ENCODE measurements around the gene TULP4. TPM values are rescaled to one million over a fixed set of nuclear protein-coding genes. Genes with fewer than 3 reads are reported as not detected.
"Not testable (repeated sequence)": the region's sequence is repeated elsewhere in the genome, so short reads cannot be mapped to it uniquely, and the experiment has no call there.

TULP4 gene
- total RNA-seq, 1 experiment from 2014 or later: 21.5 TPM

DNA sequence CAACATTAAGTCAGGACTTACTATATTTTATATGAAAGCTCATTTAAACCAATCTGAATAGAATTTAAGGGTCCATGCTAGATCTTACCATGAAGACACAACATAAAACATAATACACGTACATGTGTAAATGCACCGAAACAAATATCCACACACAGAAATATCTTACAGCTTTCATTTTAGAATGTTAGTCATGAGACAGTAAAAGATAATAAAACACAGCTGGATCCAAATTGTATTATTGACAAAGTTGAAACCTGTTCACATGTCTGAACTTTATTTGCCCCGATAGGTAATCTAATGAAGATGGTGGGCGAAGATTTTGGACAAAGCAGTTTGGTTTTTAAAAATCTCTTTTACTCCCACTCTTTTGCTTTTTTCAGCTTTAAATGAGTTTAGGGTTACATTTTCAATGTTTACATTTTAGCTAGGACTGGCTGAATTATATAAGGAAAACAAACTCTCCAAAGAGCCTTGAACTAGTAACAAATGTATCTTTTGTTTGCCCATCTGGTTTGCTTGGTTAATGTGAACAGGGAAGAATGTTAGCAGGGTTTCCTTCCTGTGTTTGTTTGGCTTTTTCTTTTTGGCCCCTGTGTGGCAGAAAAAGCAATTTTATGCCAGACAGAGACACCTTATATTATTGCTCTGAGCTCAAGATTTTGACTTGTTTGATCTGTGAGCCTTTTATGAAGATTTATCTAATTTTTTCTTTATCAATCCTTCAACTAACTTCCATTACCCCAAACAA is 242.5 kb downstream of the TULP4 start:
- no peak for TF ChIP-seq CTCF (conservative IDR thresholded peaks at IDR 0.05; ENCODE audit: low read depth, low read length)
- no peak for TF ChIP-seq EZH2 (IDR thresholded peaks at IDR 0.05; ENCODE audit: low read length, unreplicated experiment)
- no peak for TF ChIP-seq EZH2phosphoT487 (IDR thresholded peaks at IDR 0.05; ENCODE audit: borderline replicate concordance, low read length)
- intact Hi-C loops (cut with micrococcal nuclease): no loop called here
- ATAC-seq (peak; percentile 32; the same call in 1 of the 2 replicates), DNase-seq (no peak)
- Histone ChIP-seq H3K9me3 (ENCODE audit: low read length) (no peaks in the 10 kb centered on the region), H3K27me3 (ENCODE audit: low read length) (no peaks in the 10 kb centered on the region), H3K9me2 (replicated peaks; ENCODE audit: low read length) (no peaks in the 10 kb centered on the region), H3K4me3 (ENCODE audit: low read length) (no peak overlapping the region), H3F3A (ENCODE audit: low read length, unreplicated experiment) (no peaks in the 10 kb centered on the region), H4K20me1 (ENCODE audit: low read length) (no peaks in the 10 kb centered on the region), H3K9ac (ENCODE audit: low read length) (no peak overlapping the region), H3K4me1 (ENCODE audit: insufficient read depth, low read length) (peaks cover 3% of the 10 kb centered on the region; the same call in 1 of the 2 replicates), H3K4me2 (ENCODE audit: low read length) (no peak overlapping the region), H3K27ac (ENCODE audit: low read length) (no peak overlapping the region), H3K36me3 (ENCODE audit: low read depth, low read length) (no peaks in the 10 kb centered on the region), H3K79me2 (ENCODE audit: low read length) (no peaks in the 10 kb centered on the region), H2AFZ (ENCODE audit: low read length) (no peak overlapping the region)
- ChIA-PET POLR2A (ENCODE audit: unreplicated experiment) (no interaction called here), CTCF (no interaction called here)
- BruUV-seq (replicated peaks): no TSS peak

DNA sequence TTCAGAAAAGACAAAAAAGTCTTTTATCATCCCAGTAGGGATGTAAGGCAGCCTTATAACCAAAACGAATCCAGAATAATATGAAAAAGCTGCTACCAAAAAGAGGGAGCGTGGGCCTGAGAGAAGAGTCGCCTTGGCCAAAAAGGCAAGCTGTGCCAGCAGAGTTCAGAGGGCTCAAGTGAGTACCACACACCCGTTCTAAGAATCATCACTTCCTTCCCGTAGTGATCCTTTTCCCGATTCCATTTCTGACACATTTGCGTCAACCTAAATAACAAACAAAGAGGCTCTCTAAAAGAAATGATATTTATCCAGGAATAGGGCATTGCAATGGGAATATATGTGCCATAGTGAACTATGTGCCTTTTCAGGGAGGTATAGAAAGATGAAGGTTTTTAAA is 243.8 kb downstream of the TULP4 start:
- TF ChIP-seq EZH2phosphoT487 (IDR thresholded peaks at IDR 0.05; ENCODE audit: borderline replicate concordance, low read length) (no peak), CTCF (conservative IDR thresholded peaks at IDR 0.05; ENCODE audit: low read depth, low read length) (no peak), EZH2 (IDR thresholded peaks at IDR 0.05; ENCODE audit: low read length, unreplicated experiment) (no peak)
- Histone ChIP-seq H4K20me1 (ENCODE audit: low read length) (no peaks in the 10 kb centered on the region), H3F3A (ENCODE audit: low read length, unreplicated experiment) (no peaks in the 10 kb centered on the region), H3K79me2 (ENCODE audit: low read length) (peaks cover 10% of the 10 kb centered on the region), H3K4me3 (ENCODE audit: low read length) (no peak overlapping the region), H3K9ac (ENCODE audit: low read length) (no peak overlapping the region), H3K27ac (ENCODE audit: low read length) (no peak overlapping the region), H2AFZ (ENCODE audit: low read length) (no peak overlapping the region), H3K36me3 (ENCODE audit: low read depth, low read length) (no peaks in the 10 kb centered on the region), H3K27me3 (ENCODE audit: low read length) (no peaks in the 10 kb centered on the region), H3K9me3 (ENCODE audit: low read length) (no peaks in the 10 kb centered on the region), H3K4me1 (ENCODE audit: insufficient read depth, low read length) (peaks cover 6% of the 10 kb centered on the region), H3K4me2 (ENCODE audit: low read length) (no peak overlapping the region), H3K9me2 (replicated peaks; ENCODE audit: low read length) (no peaks in the 10 kb centered on the region)
- no TSS peak for BruUV-seq (replicated peaks)
- DNase-seq (no peak), ATAC-seq (no peak)
- intact Hi-C loops (cut with micrococcal nuclease): no loop called here
- ChIA-PET POLR2A (ENCODE audit: unreplicated experiment) (no interaction called here), CTCF (no interaction called here)

- ATAC-seq; H3K9me2 ChIP-seq (replicated peaks; ENCODE audit: low read length); POLR2A ChIA-PET (ENCODE audit: unreplicated experiment); H2AFZ ChIP-seq (ENCODE audit: low read length); H3K9me3 ChIP-seq (ENCODE audit: low read length); H3K27me3 ChIP-seq (ENCODE audit: low read length); H3K27ac ChIP-seq (ENCODE audit: low read length); H3K4me2 ChIP-seq (ENCODE audit: low read length); H4K20me1 ChIP-seq (ENCODE audit: low read length); intact Hi-C loops (cut with micrococcal nuclease); H3K36me3 ChIP-seq (ENCODE audit: low read depth, low read length); H3F3A ChIP-seq (ENCODE audit: low read length, unreplicated experiment); DNase-seq; BruUV-seq (replicated peaks); H3K9ac ChIP-seq (ENCODE audit: low read length); H3K4me3 ChIP-seq (ENCODE audit: low read length); CTCF ChIA-PET: not testable (repeated sequence)
- H3K79me2 ChIP-seq (ENCODE audit: low read length): peaks cover 20% of the 10 kb centered on the region
- H3K4me1 ChIP-seq (ENCODE audit: insufficient read depth, low read length): peaks cover 16% of the 10 kb centered on the region
These were observed 244.8 kb downstream of the TULP4 start for GRCh38 chr6:158557110-158557509.

All from PC-3 (cell line).